ENCODE measurements around the gene CSNK2A2. TPM values are rescaled to one million over a fixed set of nuclear protein-coding genes. Genes with fewer than 3 reads are reported as not detected.

Gene CSNK2A2
- total and polyA plus RNA-seq, 10 of the 15 experiments (the other 5 are each of a cell fraction or from before 2014, with no cell fraction given) = 17.4 to 79.1 (median 29.4) TPM

- no peak for TF ChIP-seq PRDM15 (CRISPR knock-in tag; IDR thresholded peaks at IDR 0.05)
- TF ChIP-seq RBBP5 (conservative IDR thresholded peaks at IDR 0.05) = no peak
- peak; percentile 90 for TF ChIP-seq ATF7 (IDR thresholded peaks at IDR 0.05; ENCODE audit: low read depth)
- TF ChIP-seq ELK1 (IDR thresholded peaks at IDR 0.05; ENCODE audit: low read depth, low read length) = no peak
- TF ChIP-seq RELB (IDR thresholded peaks at IDR 0.05; ENCODE audit: low read depth) = peak; percentile 92
- TF ChIP-seq STAT3 (IDR thresholded peaks at IDR 0.05; ENCODE audit: low read depth, low read length) = peak; percentile 71; the same call in 1 of the 2 replicates
- peak; percentile 64 for TF ChIP-seq MEF2B (IDR thresholded peaks at IDR 0.05; ENCODE audit: partially characterized antibody, poor library complexity, severe bottlenecking)
- peak; percentile 96 for TF ChIP-seq FOXM1 (IDR thresholded peaks at IDR 0.05; ENCODE audit: low read depth, low read length)
- no peak for TF ChIP-seq HSF1 (IDR thresholded peaks at IDR 0.05; ENCODE audit: low read depth, low read length)
- TF ChIP-seq TCF12 (IDR thresholded peaks at IDR 0.05; ENCODE audit: low read depth, low read length) = peak; percentile 100
- TF ChIP-seq IRF5 (IDR thresholded peaks at IDR 0.05; ENCODE audit: borderline replicate concordance) = no peak
- TF ChIP-seq NRF1 (conservative IDR thresholded peaks at IDR 0.05; ENCODE audit: low read depth, low read length) = no peak
- TF ChIP-seq FOS (IDR thresholded peaks at IDR 0.05; ENCODE audit: borderline replicate concordance, extremely low read depth, insufficient read length) = no peak
- no peak; the same call in 1 of the 2 replicates for TF ChIP-seq NKRF (conservative IDR thresholded peaks at IDR 0.05)
- peak; percentile 28; the same call in 1 of the 2 replicates for TF ChIP-seq RAD21 (IDR thresholded peaks at IDR 0.05; ENCODE audit: insufficient read depth, low read depth, low read length)
- peak; percentile 89; the same call in 1 of the 2 replicates for TF ChIP-seq TARDBP (IDR thresholded peaks at IDR 0.05; ENCODE audit: borderline replicate concordance)
- peak; percentile 98 for TF ChIP-seq RUNX3 (IDR thresholded peaks at IDR 0.05; ENCODE audit: low read length)
- TF ChIP-seq POLR2A (IDR thresholded peaks at IDR 0.05; ENCODE audit: low read depth, low read length) = 0 out of 2 replicates have a peak, but pooled peaks have one; percentile 22
- TF ChIP-seq POLR2AphosphoS5 (IDR thresholded peaks at IDR 0.05; ENCODE audit: low read length) = 0 out of 2 replicates have a peak, but pooled peaks have one; percentile 43
Measured at GRCh38 chr16:58243528-58244004, 45.7 kb upstream of the CSNK2A2 start (continued).

All from GM12878 (cell line).